GM19455 (cell line): ENCODE measurements around the gene SMARCAL1.

Experiments used
- ATAC-seq: cut with Tn5 transposase; IDR thresholded peaks from one replicate; pipeline ENCODE4 v1.9.1; 2021; ENCODE audit not compliant: unreplicated experiment

The SMARCAL1 gene

DNA sequence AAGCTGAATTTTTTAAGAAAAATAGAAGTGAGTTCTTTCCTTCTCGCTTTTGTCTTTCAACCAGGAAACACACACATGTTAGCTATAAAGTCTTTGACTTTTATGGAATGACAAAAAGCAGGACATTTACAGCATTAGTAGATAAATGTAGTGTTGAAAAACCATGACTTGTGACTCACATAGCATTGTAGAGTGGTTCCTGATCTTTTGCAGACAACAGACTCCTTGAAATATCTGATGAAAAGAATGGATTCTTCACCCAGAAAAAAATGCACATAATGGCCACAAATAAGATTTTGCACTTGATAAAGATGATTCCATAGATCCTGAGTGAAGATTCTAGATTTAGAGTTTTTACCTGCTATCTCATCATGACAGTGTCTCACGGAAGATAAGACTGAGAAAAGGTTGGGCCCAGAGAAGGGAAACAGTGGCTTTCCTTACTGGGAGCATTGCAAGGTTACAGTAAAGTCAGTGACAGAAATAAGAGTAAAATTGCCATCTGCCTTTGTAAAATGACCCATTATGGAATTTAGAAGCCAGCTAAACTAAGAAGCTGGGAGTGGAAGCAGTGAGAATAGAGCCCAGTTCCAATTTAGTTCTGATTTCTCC lies 14.0 kb downstream of the SMARCAL1 start:
- no peak for ATAC-seq

DNA sequence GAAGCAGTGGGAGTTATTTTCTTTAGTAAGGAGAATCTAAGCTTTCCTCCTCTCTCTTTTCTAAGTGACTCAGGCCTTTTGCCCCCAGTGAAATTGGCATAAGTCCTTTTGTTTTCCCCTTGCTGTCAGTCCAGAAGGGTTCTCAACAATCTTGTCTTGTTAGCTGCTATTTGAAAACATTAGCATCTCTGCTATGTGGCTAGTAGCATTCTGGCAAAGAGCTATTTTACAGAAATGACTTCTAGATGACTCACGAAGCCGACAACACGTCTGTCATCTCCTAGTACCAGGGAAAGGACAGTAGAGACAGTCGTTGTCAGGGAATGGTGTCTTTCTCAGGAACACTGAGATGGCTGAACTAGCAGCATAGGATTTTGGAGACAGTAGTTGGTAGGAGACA lies 14.7 kb downstream of the SMARCAL1 start:
- no peak for ATAC-seq

DNA sequence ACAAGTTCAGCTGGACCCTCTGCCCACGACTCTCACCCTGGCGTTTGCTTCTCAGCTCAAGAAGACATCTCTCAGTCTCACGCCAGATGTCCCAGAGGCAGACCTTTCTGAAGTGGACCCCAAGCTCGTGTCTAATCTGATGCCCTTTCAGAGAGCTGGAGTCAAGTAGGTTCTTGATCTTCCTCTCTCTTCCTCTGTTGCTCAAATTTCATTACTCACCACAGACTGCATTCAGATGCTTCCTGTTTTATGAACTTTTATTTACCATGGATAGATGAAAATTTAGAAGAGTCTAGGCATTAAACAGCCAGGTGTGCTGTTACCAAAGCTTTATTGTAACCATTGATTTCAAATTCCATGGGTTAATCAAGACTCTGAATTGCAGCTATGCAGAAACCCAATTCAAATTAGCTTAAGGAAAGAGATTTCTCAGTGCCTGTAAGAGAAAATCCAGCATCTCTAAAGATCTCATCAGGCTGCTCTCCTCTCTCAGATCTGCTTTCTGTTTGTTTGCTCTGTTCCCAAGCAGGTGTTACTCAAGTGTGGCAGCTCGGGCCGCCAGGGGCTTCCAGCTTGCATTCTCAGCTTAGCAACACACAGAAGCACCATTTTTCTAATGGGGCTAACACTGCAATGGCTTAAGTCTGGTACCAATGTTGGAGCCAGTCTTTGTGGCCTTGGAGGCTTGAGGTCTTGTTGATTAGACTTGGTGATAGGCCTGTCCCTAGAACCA lies 16.5 kb downstream of the SMARCAL1 start:
- ATAC-seq: no peak

DNA sequence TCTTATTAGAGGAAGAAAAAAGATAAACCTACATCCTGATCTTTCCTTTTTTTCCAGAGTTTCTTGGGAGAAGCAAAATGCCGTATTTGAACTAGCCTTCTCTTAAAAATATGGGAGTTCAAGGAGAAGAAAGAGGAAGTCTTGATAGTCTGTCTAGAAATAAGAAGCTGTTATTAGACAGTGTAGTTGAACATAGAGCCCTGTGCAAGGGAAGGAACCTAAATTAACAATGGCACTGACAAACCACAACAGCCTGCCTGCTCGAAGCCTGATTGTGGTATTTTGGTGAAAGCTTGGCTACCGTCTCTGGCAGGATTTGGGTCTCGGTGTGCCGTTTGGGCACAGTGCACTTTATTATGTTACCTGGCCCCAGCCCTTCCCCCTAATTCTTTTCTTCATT lies 17.1 kb downstream of the SMARCAL1 start:
- ATAC-seq: no peak

DNA sequence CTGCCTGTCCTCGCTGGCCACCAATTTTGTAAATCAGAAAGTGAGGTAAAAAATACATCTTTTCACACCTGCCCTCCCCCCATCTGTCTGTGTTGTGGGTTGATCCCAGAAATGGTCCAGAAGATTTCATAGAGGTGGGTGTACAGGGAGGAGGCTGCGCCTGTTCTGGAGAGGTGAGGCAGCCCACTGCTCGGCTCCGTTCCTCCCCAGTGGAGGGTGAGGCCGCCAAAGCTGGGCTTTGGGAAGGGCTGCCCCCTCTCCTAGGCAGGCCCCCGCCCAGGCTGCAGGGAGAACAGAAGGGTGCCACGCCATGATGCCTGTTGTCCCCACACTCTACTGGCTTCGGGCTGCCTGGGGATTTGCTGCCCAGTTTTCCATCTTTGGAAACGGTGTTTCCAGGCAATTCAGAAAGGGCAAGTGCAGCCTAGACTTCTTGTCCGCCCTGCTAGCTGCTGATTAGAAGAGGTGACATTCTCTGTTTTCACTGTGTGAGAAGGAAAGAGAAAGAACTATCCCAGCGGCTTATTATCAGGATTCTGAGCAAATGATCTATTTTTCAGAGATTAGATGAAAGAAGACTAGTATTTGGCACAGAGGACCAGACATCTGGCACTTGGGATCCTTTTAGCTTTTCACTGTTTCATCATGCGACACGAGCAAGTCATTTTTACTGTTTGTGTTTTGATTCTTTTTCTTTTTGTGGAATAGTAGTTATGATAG lies 18.7 kb downstream of the SMARCAL1 start:
- no peak for ATAC-seq

DNA sequence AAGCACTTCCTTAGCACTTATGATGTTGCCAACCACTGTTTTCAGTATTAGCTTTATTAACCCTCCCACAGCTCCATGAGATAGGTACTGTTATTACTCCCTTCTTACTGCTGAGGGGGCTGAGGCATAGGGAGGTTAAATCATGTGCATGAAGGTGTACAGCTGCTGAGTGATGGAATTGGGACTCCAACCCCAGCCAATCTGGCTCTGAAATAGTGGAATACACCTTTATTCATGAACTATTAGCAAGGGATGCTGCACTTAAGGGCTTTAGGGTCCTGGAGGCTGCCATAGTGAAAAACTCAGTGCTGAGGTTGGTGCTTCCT lies 19.2 kb downstream of the SMARCAL1 start:
- no peak for ATAC-seq

DNA sequence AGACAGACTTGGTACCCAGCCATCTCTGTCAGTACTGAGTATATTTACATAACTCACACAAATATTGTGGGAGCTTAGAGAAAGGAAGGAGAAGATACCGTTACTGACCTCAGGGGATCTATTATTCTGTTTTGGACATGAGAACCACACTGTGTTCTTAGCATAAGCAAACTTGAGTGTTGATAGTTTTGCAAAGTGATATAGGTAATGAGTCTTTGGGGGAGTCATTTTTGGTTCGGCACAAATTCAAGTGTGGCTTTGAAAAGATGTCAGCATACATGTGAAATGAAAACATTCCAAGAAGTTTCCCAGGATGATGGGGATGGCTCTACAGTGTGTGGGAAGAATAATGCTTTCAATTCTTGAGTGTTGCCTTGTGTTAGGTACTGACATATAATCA lies 24.1 kb downstream of the SMARCAL1 start:
- ATAC-seq: no peak

DNA sequence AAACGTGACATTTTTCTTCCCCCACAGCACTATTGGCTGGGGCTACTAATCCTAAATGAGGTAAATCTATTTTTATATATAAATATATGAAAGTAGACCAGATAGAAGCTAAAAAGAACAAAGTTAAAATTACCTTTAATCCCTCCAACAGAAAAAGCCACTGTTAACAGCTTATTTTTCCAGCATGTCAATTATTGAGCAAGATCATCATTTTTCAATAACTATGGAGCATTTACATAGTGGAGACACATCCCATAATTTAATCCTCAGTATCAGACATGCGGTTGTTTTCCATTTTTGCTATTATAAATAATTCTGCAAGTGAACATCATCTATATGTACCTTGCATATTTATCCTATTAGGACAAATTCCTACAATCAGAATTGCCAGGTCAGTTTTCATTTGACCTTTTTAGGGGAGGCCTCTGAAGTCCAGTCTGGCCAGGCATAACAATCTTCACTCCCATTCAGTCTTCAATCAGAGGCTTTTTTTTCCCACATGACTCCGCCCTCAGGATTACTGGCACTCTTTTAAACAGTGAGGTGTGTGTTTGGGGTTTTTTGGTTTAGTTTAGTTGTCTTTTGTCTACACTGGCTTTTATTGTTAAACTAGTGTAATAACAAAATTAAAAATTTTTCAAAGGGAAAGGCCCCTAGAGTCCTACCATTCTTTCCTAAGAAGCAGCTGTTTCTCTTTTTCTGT lies 29.2 kb downstream of the SMARCAL1 start:
- ATAC-seq: no peak

DNA sequence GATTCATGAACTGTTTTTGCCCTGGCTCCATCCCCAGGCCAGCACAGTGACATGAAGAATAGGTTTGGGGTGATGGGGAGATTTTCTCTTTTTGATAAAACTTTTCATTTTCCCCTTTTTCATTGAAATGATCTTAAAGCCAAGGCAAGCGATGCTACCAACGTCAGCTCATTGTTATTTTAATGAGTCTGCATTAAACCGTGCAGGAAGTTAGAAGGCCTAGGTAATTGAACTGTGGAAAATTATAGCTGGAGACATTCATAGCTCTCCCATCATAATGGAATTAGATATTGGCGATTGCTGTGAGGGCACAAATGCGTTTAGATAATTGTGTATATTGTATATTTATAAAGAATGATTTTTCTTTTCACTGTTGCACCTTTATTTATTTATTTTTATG lies 33.2 kb downstream of the SMARCAL1 start:
- ATAC-seq: no peak

DNA sequence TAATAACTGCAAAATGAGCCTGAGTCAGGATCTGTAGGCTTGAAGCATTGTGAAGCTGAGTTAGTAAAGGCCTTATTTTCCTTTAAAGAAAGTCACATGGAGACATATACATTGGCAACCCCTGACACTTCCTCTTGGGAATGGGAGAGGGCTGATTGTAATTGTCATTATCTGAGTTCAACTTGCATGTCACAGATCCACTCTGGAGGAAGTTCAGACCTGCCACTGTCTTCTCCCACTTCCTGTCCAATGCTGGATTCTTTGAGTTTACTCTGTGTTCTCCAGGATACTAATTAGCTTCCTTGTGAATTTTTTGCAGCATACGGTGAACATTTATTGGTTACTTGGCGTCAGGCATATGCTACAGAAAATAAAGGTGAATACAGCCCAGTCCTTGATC lies 34.1 kb downstream of the SMARCAL1 start:
- no peak for ATAC-seq

DNA sequence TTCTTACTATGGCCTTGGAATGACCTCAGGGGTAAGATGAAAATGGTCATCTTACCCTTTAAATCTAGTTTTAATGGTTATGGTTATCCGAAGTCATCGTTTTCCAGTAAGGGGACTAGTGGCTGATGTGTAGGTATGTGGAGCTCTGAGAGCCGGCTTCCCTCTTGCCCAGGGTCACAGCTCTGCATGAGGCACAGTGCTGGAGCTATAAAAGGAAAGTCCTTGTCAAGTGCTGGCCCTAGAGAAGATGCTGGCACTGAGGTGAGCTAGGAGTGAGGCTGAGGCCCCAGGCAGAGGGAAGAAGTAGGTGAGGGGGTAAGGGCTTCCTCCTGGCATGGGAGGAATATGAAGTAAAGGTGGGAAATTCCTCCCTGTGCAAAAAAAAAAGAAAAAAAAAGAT lies 35.0 kb downstream of the SMARCAL1 start:
- no peak for ATAC-seq

DNA sequence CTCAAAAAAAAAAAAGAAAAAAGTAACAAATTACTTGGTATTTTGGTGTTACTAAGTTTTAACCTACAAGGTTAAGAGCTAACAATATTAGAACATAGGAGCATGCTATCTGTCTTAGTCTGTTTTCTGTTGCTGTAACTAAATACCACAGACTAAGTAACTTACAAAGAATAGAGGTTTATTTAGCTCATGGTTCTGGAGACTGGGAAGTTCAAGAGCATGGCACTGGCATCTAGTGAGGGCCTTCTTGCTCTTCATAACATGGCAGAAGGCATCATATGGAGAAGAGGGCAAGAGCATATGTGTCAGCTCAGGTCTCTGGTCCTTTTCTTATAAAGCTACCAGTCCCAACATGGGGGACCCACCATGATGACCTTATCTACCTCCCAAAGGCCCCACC lies 36.5 kb downstream of the SMARCAL1 start:
- no peak for ATAC-seq

DNA sequence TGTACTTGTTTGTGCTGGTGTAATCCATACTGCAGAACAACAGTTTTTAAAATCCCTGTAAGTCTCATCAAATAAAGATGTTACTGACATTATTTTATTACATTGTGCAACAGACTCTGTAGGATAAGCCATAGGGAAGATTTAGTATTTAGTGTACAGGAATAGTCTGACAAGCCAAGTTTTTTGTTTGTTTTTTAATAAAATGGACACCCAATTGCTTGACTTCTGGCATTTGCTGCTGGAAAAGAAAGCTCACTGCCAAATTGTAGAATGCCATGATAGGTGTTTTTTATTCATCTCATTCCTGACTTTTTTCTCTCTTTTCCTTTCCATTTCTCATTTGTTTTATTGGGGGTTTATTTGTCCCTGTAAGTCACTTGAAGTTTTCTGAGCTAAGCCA lies 38.1 kb downstream of the SMARCAL1 start:
- ATAC-seq: no peak

DNA sequence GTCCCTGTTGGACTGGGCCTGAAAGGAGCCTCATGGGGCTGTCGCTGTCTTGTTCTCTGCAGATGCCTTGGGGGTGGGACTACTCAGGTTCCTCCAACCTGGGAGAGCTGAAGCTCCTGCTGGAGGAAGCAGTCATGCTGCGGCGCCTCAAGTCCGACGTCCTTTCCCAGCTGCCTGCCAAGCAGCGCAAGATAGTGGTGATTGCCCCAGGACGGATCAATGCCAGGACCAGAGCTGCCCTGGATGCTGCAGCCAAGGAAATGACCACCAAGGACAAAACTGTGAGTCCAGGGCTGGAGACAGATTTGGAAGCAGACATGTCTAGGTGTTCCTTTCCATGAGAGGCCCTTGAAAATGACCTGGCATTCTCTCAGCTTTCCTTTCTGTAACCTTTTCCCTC lies 38.5 kb downstream of the SMARCAL1 start:
- no peak for ATAC-seq

DNA sequence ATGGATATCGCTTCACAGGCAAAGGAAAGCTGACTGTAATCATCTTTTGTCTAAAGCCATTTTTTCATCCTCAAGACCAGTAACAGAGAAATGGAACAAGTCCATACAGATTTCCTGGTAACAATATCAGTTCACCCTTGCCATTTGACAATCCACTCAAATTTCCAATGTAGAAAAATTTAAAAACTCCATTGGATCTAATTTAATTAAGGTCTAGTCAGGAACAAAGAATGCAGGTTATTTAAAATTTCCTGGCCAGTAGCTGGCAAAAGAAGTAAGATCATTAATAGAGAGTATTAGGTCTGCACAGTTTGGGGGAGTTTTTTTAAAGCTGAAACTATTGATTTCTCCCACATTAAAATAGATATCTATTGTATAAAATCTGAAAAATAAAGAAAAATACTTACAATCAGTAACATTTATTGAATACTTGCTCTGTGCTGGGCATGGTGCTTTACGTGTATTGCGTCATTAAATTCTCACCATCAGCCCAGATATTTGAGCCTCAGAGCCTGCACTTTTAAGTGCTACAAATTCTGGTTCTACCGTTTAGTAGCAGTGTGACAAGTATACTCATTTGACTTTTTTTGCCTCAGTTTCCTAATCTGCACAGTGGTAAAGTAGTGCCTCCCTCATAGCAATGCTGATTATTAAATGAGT lies 41.8 kb downstream of the SMARCAL1 start:
- no peak for ATAC-seq

DNA sequence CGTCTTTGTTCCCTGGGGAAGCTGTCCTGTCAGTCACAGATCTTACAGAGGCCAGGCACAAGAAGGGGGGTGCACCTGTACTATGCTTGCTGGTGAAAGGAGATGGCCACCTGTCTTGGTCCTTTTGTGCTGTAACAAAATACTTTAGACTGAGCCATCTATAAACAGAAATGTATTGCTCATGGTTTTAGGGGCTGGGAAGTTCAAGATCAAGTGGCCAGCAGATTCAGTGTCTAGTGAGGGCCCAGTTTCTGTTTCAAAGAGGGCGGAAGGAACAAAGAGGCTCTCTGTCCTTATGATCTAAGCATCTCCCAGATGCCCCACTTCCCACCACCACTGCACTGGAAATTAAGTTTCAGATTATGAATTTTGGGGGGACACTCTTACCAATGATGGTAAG lies 50.9 kb downstream of the SMARCAL1 start:
- ATAC-seq: no peak

DNA sequence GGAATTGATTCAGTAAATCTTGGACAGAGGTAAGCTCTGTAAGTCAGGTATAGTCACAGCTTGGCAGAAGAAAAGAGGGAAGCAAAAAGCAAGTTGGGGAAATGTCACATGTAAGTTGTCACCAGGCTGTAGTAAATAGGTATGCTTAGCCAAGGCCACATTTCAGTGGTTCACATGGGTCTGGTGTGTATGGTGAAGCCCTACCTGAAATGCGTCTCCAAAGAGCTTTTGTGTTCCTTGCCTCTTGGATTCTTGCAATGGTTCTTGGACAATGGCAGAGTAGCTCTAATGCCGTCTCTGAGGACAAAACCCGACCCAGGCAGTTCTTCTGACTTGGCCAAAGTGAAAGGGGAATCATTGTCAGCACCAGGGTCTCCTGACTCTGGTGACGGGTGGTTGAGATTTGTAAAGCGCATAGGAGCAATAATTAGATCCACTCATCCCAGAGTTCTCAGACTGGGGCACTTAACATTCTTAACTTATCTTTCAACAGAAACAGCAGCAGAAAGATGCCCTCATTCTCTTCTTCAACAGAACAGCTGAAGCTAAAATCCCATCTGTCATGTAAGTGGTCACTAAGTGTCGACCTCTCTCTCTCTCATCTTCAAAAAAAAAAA lies 51.9 kb downstream of the SMARCAL1 start:
- ATAC-seq: no peak

DNA sequence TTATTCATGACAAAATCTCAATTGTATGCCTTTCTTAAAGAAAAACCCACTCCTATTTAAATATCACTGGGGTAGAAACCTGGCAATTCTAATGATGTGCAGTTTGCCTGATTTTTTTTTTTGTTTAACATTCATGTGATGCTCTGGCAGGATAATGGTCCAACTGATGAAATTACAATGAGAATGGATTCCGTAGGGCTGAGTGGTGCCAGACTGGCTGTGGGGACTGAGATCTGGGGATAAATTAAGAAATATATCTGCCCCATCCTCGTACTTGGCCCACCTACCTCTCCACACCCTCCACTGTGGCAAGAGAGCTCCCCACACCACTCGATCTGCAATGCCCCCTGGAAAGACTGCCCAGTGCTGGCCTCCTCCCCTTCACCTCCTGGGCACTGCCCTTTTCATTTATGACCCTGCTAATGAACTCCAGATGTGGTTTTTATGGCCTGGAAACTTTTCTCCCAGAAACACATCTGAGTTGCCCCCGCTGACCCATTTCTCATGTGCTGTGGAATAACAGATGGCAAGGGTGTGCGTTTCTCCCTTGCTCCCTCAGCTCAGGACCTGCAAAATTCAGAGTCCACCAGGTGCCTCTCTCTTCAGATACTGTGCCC lies 53.4 kb downstream of the SMARCAL1 start:
- no peak for ATAC-seq

DNA sequence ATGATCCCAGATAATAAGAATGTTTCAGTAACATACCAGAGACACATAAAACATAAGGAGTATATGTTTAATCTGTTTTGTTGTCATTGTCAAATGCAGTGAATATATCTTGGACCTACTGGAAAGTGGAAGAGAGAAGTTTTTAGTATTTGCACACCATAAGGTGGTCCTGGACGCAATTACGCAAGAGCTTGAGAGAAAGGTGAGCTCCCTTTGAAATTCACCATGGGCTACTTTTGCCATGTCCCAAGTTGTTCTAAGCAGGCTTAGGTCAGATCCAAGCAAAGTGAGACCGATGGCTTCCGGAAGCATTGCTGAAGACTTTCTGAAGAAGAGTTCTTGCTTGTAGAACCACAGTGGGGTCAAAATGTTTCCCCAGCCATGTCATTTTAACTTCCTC lies 55.6 kb downstream of the SMARCAL1 start:
- no peak for ATAC-seq

DNA sequence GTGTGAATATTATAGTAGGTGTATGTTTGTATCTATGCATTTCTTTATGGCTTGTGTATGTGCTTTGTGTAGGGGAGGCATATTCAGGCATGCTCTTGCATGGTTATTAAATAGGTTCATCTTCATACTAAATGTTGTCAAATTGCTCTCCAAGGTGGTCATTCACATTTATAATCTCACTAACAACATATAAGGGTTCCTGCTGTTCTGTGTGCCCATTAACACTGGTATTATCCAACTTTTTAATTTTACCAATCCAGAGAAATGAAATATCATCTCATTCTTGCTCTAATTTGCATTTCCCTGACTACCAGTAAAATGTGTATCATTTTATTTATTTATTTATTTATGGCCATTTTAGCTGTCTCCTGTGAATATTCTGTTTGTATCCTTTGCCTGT lies 57.4 kb downstream of the SMARCAL1 start:
- ATAC-seq: no peak

DNA sequence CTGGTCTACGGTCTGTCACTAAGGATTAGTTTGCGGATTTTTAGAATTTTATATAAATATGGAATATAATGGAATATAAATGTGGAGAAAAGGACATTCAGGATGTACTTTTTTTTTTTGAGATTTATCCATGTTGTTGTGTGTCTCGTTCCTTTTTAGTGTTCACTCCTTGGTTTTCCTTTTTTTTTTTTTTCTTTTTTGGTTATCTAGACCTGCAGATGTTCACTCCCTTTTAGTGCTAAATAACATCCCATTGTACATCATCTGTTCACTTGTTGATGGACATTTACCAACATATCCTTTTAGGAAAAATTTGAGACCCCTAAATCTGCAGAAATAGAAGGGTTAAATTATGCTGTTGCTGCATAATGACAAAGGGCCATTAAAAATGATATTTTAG lies 60.9 kb downstream of the SMARCAL1 start:
- no peak for ATAC-seq
